Mesenteric fat pad (tissue), 1 donor: ENCODE data around the gene CUL5. TPM values are rescaled to one million over a fixed set of nuclear protein-coding genes. Genes with fewer than 3 reads are reported as not detected.
A peak's percentile ranks its signal among the peaks of the same experiment; 100 is the strongest.

Source experiments
- DNase-seq: peaks from one replicate; pipeline ENCODE4 v3.0.0-alpha.2; 2020; ENCODE audit warnings: low spot score
- long read RNA-seq: library from polyadenylated mRNA; unstranded; transcript quantifications from one replicate; pipeline ENCODE4 v2.0.0, GENCODE V29; 2020
- total RNA-seq: library from RNA; stranded (reverse); fragmentation: NEBNext Ultra II Directional; extraction: Animal tissue kit (Norgen Biotek cat#: 25700); gene quantifications from one replicate; pipeline ENCODE4 v1.2.1, GENCODE V29; 2021
- donor health status: DM: yes; HTN: yes; CAD: no.

Gene CUL5
- total RNA-seq, result 33.3 TPM
- long read RNA-seq, full-length matches to known transcripts, result 2 of 87 reads
- long read RNA-seq, partial matches to known transcripts, result 74 of 87 reads
- long read RNA-seq, other reads (novel, unspliced or antisense), result 11 of 87 reads

DNA sequence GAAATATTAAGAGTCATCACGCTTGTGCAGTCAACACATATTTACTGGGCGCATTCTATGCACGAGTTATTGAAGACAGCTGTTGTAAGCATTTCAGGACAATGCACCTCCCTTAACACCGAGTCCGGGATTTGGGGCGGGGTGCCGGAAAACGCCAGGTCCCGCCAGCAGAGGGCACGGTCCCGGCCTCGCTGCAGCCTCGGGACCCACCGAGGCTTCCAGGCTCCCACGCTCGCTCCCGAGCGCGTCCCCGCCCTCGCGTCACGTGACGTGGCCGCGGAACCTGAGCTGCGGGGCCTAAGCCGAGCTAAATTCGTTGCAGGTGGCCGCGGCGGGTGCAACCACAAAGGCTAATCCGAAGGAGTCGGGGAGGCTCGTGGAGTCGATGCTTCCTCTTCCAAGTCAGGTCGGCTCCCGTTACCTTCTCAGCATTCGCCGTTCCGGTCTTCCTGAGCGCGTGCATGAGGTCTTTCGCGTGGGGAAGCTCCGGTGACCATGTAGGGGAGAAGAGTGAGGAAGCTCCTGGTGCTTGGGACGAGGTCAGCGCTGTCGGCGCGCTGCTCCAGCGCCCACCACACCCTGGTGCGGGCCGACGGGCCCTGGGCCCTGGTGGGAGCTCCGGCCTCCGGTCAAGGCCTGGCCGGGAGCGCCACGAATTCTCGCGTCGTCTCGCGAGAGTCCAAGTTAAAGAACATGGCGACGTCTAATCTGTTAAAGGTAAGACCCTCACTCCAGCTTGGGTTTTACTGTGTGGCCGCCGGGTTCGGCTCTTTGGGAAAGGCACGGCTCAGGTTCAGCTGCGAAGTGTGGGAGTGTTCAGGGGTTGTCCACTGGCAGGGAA, at the start of gene CUL5:
TSS of gene CUL5 (plus strand) at position 243 of the 841 bp plus-strand sequence. CDS start at position 694, 451 bp downstream.
- DNase-seq, result peak; percentile 97

DNA sequence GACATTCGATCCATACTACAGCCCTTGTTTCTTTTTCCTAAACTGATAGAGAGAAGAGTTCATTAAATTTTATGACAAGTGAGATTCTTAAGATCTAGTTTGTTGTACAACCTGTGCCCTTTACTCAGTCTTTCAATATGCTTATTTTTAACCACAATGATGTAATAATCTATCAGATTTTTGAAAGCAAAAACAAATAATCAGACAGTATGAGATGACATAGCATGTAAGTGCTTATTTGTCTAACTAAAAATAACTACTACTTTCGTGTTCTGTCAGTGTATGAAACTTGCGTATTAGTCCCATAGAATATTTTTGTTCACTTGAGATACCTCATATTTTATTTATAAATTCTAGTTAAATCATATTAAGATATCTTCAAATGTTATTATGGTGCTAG, 47.2 kb upstream of the CUL5 start:
- DNase-seq, result no peak

DNA sequence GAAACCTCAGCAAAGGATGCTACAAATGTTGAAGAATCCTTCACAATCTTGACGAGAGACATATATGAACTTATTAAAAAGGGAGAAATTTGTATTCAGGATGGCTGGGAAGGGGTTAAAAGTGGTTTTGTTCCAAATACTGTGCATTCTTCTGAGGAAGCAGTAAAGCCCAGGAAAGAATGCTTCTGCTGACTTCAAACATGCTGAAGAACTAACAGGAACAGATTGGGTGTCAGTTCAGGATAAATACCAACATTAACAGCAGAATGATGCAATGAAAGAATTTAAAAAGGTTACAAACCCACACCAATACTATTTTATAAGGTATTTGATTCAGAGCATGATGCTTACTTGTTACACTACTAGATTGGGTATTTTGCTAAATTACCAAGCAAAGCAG, 46.5 kb upstream of the CUL5 start:
- no peak for DNase-seq

DNA sequence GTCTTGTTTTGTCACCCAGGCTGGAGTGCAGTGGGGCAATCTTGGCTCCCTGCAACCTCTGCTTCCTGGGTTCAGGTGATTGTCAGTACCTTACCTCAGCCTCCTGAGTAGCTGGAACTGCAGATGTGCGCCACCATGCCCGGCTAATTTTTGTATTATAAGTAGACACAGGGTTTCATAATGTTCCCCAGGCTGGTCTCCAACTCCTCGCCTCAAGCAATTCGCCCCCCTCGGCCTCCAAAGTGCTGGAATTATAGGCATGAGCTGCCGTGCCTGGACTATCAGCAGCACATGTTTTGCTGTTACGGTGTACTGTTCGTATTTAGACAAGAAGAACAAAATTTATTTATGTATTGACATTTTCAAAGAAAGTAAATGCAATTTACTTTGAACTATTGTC, 45.6 kb upstream of the CUL5 start:
- DNase-seq, result no peak

DNA sequence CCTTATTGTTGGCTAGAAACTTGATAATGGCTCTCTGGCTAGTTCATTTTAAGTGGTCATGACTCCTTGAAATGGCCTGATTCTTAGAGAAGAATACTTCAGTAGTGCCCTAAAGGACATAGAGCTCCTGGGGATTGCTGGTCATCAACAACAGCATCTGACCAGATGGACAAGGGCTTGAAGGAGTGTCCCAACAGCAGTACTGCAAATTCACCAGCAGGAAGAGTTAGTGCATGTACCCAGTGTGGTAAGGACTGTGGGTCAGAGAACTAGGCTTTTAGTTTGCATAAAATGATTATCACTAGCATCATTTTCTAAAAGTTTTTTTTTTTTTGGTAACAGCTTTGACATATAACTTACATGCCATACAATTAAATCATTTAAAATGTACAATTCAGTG, 39.5 kb upstream of the CUL5 start:
- no peak for DNase-seq

DNA sequence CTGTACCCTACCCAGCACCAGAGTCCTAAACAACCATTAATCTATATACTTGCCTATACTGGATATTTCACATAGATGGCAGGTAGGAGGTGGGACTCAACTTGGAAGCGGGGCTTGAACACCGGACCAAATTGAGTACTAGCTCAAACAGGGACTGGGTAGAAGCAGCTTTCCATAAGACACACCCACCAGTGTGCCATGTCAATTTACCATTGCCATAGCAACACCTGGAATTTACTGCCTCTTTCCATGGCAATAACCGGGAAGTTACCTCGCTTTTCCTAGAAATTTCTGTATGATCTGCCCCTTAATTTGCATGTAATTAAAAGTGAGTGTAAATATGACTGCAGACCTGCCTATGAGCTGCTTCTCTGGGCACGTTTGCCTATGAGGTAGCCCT, 38.6 kb upstream of the CUL5 start:
- no peak for DNase-seq

DNA sequence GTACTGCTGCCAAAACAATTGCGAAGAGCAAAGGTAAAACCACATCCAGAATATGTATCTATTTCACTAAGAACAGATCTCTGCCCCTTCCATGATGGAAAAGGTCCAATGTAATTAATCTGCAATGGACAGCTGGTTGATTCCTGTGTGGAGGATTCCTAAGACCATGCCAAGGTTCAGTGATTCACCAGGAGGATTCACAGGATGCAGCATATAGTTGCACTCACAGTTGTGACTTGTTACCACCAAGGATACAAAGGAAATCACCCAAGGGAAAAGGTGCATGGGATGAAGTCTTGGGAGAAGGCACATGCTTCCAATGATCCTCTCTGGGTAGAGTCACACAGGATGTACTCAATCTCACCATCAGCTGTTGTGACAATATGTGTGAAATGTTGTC, 35.1 kb upstream of the CUL5 start:
- no peak for DNase-seq

DNA sequence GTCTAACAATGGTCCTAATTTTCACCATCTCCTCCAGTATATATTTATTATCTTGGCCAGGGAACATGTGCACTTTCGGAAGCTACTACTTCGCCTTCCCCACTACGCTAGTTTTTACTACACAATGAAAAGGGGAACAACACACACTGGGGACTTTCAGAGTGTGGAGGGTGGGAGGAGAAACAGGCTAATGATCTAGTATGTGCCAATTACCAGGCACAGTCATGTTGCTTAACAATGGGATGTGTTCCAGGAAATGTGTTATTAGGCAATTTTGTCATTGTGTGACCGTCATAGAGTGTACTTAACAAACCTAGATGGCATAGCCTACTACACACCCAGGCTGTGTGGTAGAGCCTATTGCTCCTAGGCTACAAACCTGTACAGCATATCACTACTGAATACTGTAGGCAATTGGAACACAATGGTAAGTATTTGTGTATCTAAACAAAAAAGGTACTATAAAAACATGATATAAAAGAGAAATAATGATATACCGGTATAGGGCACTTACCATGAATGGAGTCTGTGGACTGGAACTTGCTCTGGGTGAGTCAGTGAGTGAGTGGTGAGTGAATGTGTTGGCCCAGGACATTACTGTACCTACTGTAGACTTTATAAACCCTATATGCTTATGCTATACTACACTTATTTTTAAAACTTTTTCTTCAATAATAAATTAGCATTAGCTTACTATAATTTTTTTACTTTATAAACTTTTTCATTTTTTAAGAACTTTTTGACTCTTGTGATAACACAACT, 20.1 kb upstream of the CUL5 start:
- no peak for DNase-seq

DNA sequence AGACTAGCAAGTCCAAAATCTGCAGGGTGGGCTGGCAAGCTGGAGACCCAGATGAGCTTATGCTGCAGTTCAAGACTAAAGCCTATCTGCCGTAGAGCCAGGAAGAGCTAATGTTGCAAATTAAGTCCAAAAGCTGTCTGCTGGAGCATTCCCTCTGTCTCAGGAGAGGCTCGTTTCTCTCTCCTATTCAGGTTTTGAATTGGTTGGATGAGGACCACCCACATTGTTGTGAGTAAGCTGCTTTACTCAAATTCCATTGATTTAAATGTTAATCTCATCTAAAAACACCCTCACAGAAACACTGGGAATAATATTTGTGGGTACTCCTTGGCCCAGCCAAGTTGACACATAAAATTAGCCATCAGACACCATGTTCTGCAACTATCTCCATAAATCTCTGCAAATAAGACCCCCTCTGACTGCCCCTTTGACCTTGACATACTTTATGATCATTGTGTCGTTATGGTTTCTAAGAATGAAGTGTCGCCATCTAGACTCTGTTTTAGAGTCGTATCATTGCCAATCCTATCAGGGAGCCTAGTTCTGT, 16.8 kb upstream of the CUL5 start:
- DNase-seq, result no peak

DNA sequence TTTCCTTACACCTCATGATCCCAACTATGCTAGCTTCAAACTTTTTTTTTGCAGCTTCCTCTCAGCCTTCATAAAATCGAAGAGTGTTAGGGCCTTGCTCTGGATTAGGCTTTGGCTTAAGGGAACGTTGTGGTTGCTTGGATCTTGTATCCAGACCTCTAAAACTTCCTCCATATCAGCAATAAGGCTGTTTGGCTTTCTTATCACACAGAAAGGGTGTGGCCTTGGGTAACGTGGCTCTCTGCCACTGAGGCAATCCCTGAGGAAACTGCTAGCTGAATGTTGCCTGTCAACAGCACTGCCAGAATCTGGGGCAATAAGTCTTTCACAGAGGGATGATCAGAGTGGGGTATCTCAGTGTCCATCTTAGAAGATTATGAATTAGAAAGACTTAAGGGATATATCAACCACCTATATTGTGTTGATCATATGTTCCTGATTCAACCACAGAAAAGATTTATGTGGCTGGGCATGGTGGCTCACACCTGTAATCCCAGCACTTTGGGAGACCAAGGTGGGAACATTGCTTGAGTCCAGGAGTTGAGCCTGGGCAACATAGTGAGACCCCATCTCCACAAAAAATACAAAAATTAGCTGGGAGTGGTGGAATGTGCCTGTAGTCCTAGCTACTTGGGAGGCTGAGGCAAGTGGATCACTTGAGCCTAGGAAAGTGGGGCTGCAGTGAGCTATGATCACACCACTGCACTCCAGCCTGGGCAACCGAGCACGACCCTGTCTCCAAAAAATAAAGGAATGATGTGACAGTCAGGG, 12.5 kb upstream of the CUL5 start:
- no peak for DNase-seq

DNA sequence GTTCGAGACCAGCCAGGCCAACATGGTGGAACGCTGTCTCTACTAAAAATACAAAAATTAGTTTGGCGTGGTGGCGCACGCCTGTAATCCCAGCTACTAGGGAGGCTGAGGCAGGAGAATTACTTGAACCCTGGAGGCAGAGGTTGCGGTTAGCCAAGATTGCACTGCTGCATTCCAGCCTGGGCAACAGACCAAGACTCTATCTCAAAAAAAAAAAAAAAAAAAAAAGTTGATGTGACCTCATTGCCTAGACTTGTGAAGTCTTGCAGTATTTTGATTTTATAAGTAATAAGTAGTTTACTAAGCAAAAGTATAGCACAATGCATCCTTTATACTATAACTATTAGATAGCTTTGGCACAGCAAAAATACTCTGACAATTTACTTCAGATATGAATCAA, 9.9 kb upstream of the CUL5 start:
- no peak for DNase-seq

DNA sequence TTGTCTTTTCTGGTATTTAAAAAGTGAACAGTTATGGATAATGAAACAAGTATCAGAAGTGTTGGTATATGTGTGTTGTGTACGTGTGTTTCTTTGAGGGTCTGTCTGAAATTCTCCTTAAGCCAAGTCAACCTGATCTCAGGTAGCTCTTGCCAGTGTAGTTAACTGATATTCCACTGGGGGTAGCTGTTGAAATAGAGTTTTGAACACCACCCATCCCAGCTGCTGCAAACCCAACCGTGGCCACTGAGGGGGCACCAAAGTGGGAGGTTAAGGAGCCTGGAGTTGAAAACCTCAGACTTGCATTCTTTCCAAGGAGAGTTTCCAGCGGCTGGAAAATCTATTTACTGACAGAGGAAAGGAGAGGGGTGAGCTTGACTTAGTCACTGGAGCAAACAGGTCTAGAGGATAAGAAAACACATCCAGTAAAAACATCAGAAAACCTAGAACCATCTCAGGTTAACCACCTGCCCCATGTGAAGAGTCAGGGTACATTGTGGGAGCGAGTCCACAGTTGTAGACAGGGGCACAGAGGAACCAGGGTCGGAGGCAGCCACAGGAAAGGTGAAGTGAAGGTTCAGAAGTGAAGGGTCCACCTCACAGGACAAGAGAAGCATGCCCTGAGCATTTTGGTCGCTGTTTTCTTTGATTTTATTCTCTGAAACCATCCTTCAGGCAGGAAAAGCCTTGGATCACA, 8.8 kb upstream of the CUL5 start:
- no peak for DNase-seq

DNA sequence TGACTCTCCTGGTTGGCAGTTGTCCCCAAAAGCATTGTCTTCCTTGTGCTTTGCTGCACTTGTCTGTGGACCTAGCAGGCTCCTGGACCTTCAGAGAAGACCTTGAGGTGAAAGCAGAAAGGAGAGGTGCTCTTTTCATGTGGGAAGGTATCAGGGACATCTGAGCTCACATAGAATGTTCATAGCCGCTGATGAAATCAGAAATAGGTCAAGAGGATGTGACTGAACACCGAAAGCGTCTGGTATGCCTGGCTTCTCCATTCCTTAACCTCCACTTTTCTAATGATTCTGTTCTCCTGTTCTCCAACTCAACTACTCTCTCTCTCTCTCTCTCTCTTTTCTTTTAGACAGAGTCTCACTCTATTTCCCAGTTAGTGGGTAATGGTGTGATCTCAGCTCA, 6.2 kb upstream of the CUL5 start:
- no peak for DNase-seq

DNA sequence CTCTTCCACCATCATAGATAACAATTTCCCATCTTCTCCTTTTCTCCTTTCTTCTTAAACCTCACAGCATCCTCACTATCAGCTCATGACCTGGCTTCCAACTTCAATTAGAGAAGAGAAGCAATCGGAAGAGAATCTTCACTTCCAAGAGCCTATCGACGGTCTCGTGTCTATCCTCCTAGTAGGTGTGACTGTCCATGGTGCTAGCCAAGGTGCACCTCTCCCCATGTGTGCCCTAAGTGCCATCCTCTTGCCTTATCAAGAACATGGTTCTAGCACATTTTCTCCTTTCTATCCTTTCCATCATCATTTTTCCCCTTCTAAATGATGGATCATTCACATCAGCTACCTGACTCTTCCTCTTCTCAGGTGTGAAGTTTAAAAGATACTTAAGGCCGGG, 5.1 kb upstream of the CUL5 start:
- DNase-seq, result no peak

DNA sequence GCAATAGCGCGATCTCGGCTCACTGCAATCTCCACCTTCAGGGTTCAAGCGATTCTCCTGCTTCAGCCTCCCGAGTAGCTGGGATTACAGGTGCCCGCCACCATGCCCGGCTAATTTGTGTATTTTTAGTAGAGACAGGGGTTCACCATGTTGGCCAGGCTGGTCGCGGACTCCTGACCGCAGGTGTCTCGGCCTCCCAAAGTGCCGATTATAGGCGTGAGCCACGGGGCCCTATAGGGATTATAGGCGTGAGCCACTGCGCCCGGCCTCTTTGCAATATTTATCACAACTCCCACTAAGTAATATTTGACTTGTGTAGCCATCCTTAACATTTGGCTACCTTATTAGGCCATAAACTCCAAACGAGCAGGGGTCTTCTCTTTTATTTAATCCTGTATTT, 879 bp upstream of the CUL5 start:
- DNase-seq, result no peak

DNA sequence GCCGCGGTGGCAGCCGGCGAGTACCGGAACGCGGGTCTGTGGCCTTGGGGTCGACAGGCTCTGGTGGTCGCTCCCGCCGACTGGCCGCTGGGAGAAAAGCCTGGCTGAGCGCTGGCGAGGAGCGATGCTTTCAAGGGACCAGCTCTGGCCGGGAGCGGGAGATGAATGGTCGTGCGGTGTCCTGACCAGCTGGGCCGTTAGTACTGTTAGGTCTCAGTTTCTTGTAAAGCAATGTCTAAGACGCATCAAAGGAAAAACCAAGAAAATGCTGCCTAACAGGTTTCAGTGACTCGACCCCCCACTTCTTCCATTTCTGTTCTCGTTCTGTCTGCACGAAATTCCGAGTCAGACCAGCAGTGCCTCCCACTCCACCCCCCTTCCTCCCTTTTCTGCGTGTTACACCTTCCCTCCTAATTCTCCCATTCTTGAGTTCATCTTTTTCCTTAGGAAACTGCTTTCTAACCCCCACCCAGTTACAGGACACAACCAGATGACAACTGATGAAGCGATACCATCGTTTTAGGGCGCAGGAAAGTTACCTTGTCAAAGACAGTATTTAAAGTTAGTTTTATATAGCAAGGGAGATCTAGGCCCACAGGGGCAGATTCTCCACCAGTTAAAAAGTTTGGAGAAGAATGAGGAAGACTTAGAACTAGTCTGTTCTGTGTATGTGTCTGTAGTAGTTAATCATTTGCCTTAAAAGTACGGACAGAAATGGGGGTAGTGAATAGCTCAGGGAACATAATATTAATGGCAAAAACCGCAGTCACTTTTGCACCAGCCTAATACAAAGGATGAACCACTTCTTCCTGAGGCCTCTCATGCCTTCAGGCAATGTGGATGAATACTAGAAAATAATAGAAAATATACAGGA, 1.0 kb downstream of the CUL5 start:
- peak; percentile 90 for DNase-seq

DNA sequence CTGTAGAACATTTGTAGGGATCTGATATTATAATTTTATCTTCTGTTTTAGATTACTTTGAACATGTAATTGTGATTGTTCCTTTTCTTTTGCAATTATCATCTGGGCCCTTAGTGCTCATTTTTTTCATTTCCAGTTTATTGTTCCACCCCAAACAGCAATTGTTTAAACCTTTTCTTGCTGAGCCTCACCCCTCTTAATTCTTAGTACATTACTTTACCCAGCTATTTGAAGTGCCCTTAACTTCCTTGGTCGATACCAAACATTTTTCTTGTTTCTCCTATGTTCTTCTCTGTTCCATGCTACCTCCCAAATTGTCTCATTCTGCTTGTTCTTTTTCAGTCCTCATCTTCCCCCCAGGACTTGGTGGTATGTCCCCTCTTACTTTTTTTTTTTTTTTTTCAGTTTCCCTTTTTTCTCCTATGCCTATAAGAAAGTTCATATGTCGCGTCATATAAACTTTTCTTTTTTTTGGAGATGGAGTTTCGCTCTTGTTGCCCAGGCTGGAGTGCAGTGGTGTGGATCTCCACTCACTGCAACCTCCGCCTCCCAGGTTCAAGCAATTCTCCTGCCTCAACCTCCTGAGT, 3.5 kb downstream of the CUL5 start:
- no peak for DNase-seq

DNA sequence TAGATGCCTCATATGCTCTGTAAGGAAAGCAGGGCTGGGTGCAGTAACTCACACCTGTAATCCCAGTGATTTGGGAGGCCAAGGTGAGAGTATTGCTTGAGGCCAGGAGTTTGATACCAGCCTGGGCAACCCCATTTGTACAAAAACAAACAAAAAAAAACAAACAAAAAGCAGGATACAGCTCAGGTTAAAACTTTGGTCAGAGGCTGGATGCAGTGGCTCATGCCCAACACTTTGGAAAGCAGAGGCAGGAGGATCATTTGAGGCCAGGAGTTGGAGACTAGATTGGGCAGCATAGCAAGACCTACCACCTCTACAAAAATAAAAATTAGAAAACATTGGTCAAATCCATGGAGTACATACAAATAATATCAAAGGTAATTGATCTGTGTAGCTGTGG, 7.9 kb downstream of the CUL5 start:
- no peak for DNase-seq

DNA sequence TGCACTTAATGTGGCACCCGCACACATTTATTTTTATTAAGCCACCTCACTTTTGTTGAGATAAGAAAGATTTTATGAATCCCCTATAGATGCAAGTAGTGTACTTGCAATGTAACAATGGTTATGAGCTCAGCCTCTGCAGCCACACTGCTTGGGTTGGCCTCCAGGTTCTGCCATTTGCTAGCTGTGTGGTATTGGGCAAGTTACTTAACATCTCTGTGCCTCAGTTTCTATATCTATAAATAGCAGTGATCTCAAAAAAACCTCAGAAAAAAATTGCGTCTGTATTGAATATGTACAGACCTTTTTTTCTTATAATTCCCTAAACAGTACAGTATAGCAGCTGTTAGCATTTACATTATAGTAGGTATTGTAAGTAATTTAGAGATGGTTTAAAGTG, 10.0 kb downstream of the CUL5 start:
- DNase-seq, result no peak
